CD4-positive, alpha-beta T cell (primary cell): Measurements from ENCODE around the gene PDCL3. TPM values are rescaled to one million over a fixed set of nuclear protein-coding genes. Genes with fewer than 3 reads are reported as not detected.

Experiments
- ATAC-seq: fragments of 200-7000 bp; cut with Tn5 transposase; one replicate; pipeline ENCODE4 v1.10.0; 2022; ENCODE audit warnings: mild to moderate bottlenecking; ENCODE audit not compliant: poor library complexity
- CTCF ChIA-PET: fragments of 350-600 bp; sonication (Branson Sonifier 250); formaldehyde crosslinking; loops from one replicate; lab custom pipeline; 2021; ENCODE audit warnings: antibody characterized with exemption, inconsistent platforms; lab: Charles Lee
- POLR2A ChIA-PET: fragments of 350-600 bp; sonication (Branson Sonifier 250); formaldehyde crosslinking; loops from one replicate; lab custom pipeline; 2021; ENCODE audit warnings: antibody characterized with exemption, inconsistent platforms; lab: Charles Lee
- DNase-seq, 14 experiments: peaks; one replicate each; pipeline ENCODE4 v3.0.0-alpha.2; 2013 to 2020; ENCODE audit warnings: mixed read lengths in 2 of 14
- H3K27ac ChIP-seq, 2 donors: one replicate each; pipeline versions ENCODE4 v1.5.1 to v1.7.0; 2013; ENCODE audit warnings: low read length in 2 of 2, low read depth in 1 of 2, mild to moderate bottlenecking in 1 of 2
- H3K27me3 ChIP-seq, 2 experiments: 1 replicate in 1 of 2; 2 replicates in 1 of 2; pipeline versions ENCODE4 v1.6.1 to v1.7.0; 2013; ENCODE audit warnings: low read length in 2 of 2, control low read depth in 1 of 2, mild to moderate bottlenecking in 1 of 2, moderate library complexity in 1 of 2; ENCODE audit not compliant: insufficient read depth in 2 of 2, control insufficient read depth in 1 of 2
- H3K36me3 ChIP-seq: one replicate; pipeline ENCODE4 v1.6.1; 2013; ENCODE audit warnings: low read length, control low read depth; ENCODE audit not compliant: insufficient read depth
- H3K4me1 ChIP-seq: one replicate; pipeline ENCODE4 v1.6.1; 2013; ENCODE audit warnings: low read length, control low read depth; ENCODE audit not compliant: insufficient read depth
- H3K4me3 ChIP-seq: one replicate; pipeline ENCODE4 v1.5.1; 2013; ENCODE audit warnings: mild to moderate bottlenecking, low read length, moderate library complexity
- H3K9me3 ChIP-seq, 2 experiments: 1 replicate in 1 of 2; 2 replicates in 1 of 2; pipeline versions ENCODE4 v1.6.1 to v1.7.0; 2013; ENCODE audit warnings: low read length in 2 of 2, mild to moderate bottlenecking in 2 of 2, control low read depth in 1 of 2, moderate library complexity in 1 of 2; ENCODE audit not compliant: control insufficient read depth in 1 of 2, insufficient read depth in 1 of 2
- H3K27ac Mint-ChIP-seq: one replicate; pipeline ENCODE4 v1.8.0; 2020; ENCODE audit warnings: mixed read lengths
- H3K27me3 Mint-ChIP-seq: one replicate; pipeline ENCODE4 v1.8.0; 2021; ENCODE audit warnings: mixed read lengths
- H3K36me3 Mint-ChIP-seq: one replicate; pipeline ENCODE4 v1.8.0; 2021; ENCODE audit warnings: low read depth, mixed read lengths
- H3K4me1 Mint-ChIP-seq: one replicate; pipeline ENCODE4 v1.8.0; 2021; ENCODE audit warnings: low read depth, mixed read lengths
- H3K4me3 Mint-ChIP-seq: one replicate; pipeline ENCODE4 v1.8.0; 2020; ENCODE audit warnings: mild to moderate bottlenecking, mixed read lengths
- H3K9me3 Mint-ChIP-seq: one replicate; pipeline ENCODE4 v1.8.0; 2020; ENCODE audit warnings: mixed read lengths
- intact Hi-C, 2 experiments: fragments of 100-400 bp; cut with DNase I in 1 of 2; cut with micrococcal nuclease in 1 of 2; formaldehyde crosslinking; loops; one replicate each; pipeline versions ENCODE4 v1.15.1 to v1.9.0; 2023 to 2025; cut with DNase I, micrococcal nuclease
- total RNA-seq, 174 experiments: library from RNA in 2 of 174; stranded (reverse) in 2 of 174; gene quantifications; one replicate each; pipeline ENCODE4 v1.2.3 and lab custom pipeline; 2021 to 2026
- TF ChIP-seq, protein P1 (sequence below): fragments of 200-600 bp; IDR thresholded peaks from one replicate; pipeline ENCODE4 v1.8.0; 2022; ENCODE audit warnings: antibody characterized with exemption, mild to moderate bottlenecking

PDCL3 gene
- total RNA-seq, 2 experiments from 2014 or later: 31.7 to 34.6 TPM

DNA sequence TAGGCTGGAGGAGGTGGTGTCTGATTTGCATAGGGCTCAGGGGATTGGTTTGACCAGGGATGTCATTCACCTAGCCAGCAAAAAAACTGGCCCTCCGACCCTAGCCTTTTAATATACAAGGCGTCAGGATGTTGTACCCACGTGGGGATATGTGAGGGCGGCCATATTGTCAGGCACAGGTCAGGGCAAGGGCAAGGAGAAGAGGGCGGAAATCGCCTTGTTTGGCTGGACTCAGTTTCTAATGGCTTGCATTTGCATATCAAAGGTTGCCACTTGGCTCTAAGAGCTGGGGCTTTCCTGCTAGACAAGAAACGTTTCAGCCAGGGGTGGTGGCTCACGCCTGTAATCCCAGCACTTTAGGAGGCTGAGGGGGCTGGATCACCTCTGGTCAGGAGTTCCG is 24.9 kb upstream of the PDCL3 start:
- Histone ChIP-seq H3K9me3 (no peaks in the 10 kb centered on the region), H3K27me3 (no peaks in the 10 kb centered on the region), H3K4me3 (no peak overlapping the region), H3K36me3 (no peaks in the 10 kb centered on the region), H3K4me1 (no peaks in the 10 kb centered on the region), H3K27ac (no peak overlapping the region)
- TF ChIP-seq, protein P1, sequence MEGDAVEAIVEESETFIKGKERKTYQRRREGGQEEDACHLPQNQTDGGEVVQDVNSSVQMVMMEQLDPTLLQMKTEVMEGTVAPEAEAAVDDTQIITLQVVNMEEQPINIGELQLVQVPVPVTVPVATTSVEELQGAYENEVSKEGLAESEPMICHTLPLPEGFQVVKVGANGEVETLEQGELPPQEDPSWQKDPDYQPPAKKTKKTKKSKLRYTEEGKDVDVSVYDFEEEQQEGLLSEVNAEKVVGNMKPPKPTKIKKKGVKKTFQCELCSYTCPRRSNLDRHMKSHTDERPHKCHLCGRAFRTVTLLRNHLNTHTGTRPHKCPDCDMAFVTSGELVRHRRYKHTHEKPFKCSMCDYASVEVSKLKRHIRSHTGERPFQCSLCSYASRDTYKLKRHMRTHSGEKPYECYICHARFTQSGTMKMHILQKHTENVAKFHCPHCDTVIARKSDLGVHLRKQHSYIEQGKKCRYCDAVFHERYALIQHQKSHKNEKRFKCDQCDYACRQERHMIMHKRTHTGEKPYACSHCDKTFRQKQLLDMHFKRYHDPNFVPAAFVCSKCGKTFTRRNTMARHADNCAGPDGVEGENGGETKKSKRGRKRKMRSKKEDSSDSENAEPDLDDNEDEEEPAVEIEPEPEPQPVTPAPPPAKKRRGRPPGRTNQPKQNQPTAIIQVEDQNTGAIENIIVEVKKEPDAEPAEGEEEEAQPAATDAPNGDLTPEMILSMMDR: no peak
- no peak for DNase-seq
- Mint-ChIP-seq H3K27me3 (no peaks in the 10 kb centered on the region), H3K4me1 (no peaks in the 10 kb centered on the region), H3K4me3 (no peak overlapping the region), H3K36me3 (no peaks in the 10 kb centered on the region), H3K9me3 (no peaks in the 10 kb centered on the region), H3K27ac (no peak overlapping the region)
- no peak for ATAC-seq
- CTCF ChIA-PET: no interaction called here
- intact Hi-C loops: no loop called here
- POLR2A ChIA-PET: no interaction called here

DNA sequence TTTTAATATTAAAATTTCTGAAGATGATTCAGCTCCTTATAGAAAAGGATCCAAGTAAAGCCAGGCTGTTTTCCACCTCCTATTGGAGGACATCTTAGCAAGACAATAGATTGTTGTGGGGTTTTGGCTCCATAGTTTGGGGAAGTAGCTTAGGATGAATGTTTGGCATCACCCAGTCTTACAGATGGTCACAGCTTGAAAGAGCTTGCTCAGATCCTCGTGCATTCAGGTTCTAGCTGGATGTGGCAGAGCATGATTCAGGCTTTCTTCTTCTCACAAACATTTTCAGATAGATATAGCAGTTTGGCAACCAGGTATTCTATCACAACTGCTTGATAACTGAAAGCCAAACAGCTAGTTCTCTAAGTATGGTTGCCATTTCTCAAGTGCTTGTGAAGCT is 23.6 kb upstream of the PDCL3 start:
- ChIA-PET CTCF (no interaction called here), POLR2A (no interaction called here)
- Mint-ChIP-seq H3K4me3 (no peak overlapping the region), H3K27ac (no peak overlapping the region), H3K27me3 (no peaks in the 10 kb centered on the region), H3K4me1 (no peaks in the 10 kb centered on the region), H3K36me3 (no peaks in the 10 kb centered on the region), H3K9me3 (no peaks in the 10 kb centered on the region)
- no peak overlapping the region for H3K4me3 ChIP-seq
- no peaks in the 10 kb centered on the region for H3K36me3 ChIP-seq
- DNase-seq (no peak), ATAC-seq (no peak)
- intact Hi-C loops: no loop called here
- no peak overlapping the region for H3K27ac ChIP-seq
- no peaks in the 10 kb centered on the region for H3K4me1 ChIP-seq
- TF ChIP-seq, protein P1: no peak
- H3K9me3 ChIP-seq: no peaks in the 10 kb centered on the region
- H3K27me3 ChIP-seq: no peaks in the 10 kb centered on the region

DNA sequence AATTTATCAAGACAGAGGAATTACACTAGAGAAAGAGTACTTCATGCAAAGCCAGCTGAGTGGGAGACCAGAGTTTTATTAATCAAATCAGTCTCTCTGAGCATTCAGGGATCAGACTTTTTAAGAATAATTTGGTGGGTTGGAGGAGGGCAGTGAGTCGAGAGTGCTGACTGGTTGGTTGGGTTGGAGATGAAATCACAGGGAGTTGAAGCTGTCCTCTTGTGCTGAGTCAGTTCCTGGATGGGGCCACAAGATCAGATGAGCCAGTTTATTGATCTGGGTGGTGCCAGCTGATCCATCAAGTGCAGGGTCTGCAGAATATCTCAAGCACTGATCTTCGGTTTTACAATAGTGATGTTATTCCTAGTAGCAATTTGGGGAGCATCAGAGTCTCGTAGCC is 21.4 kb upstream of the PDCL3 start:
- Histone ChIP-seq H3K4me3 (no peak overlapping the region), H3K9me3 (no peaks in the 10 kb centered on the region), H3K4me1 (no peaks in the 10 kb centered on the region), H3K27me3 (no peaks in the 10 kb centered on the region), H3K36me3 (no peaks in the 10 kb centered on the region), H3K27ac (no peak overlapping the region)
- DNase-seq (no peak), ATAC-seq (no peak)
- Mint-ChIP-seq H3K4me1 (no peaks in the 10 kb centered on the region), H3K36me3 (no peaks in the 10 kb centered on the region), H3K4me3 (no peak overlapping the region), H3K27ac (no peak overlapping the region), H3K9me3 (no peaks in the 10 kb centered on the region), H3K27me3 (peaks cover 5% of the 10 kb centered on the region)
- TF ChIP-seq, protein P1: no peak
- intact Hi-C loops: no loop called here
- ChIA-PET CTCF (no interaction called here), POLR2A (no interaction called here)
